Esophagus squamous epithelium (tissue), 5 donors: ENCODE results near the gene PTN. TPM values are rescaled to one million over a fixed set of nuclear protein-coding genes. Genes with fewer than 3 reads are reported as not detected.

ENCODE experiments used
- DNase-seq: peaks from one replicate; lab custom pipeline; 2025; lab: John Stamatoyannopoulos, UW
- H3K27ac ChIP-seq, 4 donors: fragments of 200-600 bp; sonication (generic); one replicate each; pipeline ENCODE4 v1.5.1; 2016 to 2019; ENCODE audit warnings: mild to moderate bottlenecking in 1 of 4
- H3K27me3 ChIP-seq, 4 donors: fragments of 200-600 bp; sonication (generic); 1 replicate in 3 of 4; 2 replicates in 1 of 4; pipeline versions ENCODE4 v1.5.1 to v1.6.0; 2017 to 2021; ENCODE audit warnings: antibody characterized with exemption in 1 of 4
- H3K36me3 ChIP-seq, 3 donors: fragments of 200-600 bp; sonication (generic); one replicate each; pipeline ENCODE4 v1.5.1; 2016 to 2019
- H3K4me1 ChIP-seq, 3 donors: fragments of 200-600 bp; sonication (generic); one replicate each; pipeline ENCODE4 v1.5.1; 2017 to 2019
- H3K4me3 ChIP-seq, 4 donors: fragments of 200-600 bp; sonication (generic); 1 replicate in 3 of 4; 2 replicates in 1 of 4; pipeline ENCODE4 v1.5.1; 2016 to 2019; ENCODE audit warnings: mild to moderate bottlenecking in 2 of 4, moderate library complexity in 1 of 4
- H3K9me3 ChIP-seq, 3 donors: fragments of 200-600 bp; sonication (generic); one replicate each; pipeline ENCODE4 v1.5.1; 2016 to 2019
- POLR2A ChIP-seq, 4 donors: fragments of 450-650 bp; IDR thresholded peaks; one replicate each; pipeline ENCODE4 v1.6.1; 2017; ENCODE audit warnings: antibody characterized with exemption in 4 of 4, mild to moderate bottlenecking in 4 of 4, moderate library complexity in 3 of 4
- WGBS, 2 donors: methylation state at CpG; one replicate each; pipeline ENCODE4 v1.1.5; 2018; 5-methylcytosine and 5-hydroxymethylcytosine counted together
- intact Hi-C: fragments of 100-400 bp; cut with DNase I; formaldehyde crosslinking; loops from one replicate; pipeline ENCODE4 v1.15.0; 2022
- total RNA-seq, 4 donors: library from RNA; depleted of rRNA; stranded (reverse); fragments of >200 nt; gene quantifications; one replicate each; pipeline ENCODE4 v1.1.0, GENCODE V29; 2016
- TF ChIP-seq, protein P1 (sequence below), 6 experiments: fragments of 450-650 bp in 4 of 6; fragments of 200-600 bp in 2 of 6; sonication (generic) in 2 of 6; IDR thresholded peaks; one replicate each; pipeline ENCODE4 v1.5.1; 2016 to 2019; ENCODE audit warnings: antibody characterized with exemption in 6 of 6, mild to moderate bottlenecking in 4 of 6, moderate library complexity in 4 of 6
- donor health status: DM: yes; HTN: yes; CAD: no.

The PTN gene
- total RNA-seq, 4 donors from 2014 or later = 22.4 to 95.9 (median 82.9) TPM

DNA sequence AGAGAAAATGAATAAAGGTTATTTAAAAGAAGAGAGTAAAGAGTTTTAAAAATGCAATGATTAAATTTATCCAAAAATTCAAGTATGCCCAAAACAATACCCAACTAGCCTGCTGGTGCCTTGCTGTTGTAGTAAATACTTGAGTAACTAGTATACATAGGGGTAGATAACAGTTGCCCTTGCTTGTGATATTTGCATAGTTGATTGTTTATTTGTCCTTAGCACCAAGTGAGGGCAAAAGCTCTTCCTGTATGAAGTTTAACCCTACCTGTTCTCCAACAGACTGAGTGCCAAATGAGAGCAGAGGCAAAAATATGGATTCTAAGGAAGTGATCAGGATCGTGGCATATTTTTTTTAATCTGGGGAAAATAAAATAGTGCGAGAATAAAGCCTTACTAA, 85.0 kb downstream of the PTN start:
- no peak for TF ChIP-seq POLR2A (IDR thresholded peaks at IDR 0.05)
- TF ChIP-seq, protein P1, sequence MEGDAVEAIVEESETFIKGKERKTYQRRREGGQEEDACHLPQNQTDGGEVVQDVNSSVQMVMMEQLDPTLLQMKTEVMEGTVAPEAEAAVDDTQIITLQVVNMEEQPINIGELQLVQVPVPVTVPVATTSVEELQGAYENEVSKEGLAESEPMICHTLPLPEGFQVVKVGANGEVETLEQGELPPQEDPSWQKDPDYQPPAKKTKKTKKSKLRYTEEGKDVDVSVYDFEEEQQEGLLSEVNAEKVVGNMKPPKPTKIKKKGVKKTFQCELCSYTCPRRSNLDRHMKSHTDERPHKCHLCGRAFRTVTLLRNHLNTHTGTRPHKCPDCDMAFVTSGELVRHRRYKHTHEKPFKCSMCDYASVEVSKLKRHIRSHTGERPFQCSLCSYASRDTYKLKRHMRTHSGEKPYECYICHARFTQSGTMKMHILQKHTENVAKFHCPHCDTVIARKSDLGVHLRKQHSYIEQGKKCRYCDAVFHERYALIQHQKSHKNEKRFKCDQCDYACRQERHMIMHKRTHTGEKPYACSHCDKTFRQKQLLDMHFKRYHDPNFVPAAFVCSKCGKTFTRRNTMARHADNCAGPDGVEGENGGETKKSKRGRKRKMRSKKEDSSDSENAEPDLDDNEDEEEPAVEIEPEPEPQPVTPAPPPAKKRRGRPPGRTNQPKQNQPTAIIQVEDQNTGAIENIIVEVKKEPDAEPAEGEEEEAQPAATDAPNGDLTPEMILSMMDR (IDR thresholded peaks at IDR 0.05) = no peak
- H3K27ac ChIP-seq = no peak overlapping the region
- no peak for DNase-seq
- no peaks in the 10 kb centered on the region for H3K27me3 ChIP-seq
- H3K9me3 ChIP-seq = no peaks in the 10 kb centered on the region
- no peak overlapping the region for H3K4me3 ChIP-seq
- H3K4me1 ChIP-seq = no peaks in the 10 kb centered on the region
- WGBS, 2 donors = 75 to 86% methylated on average over 2 of the region's 2 CpGs
- peaks cover 0 to 14% (median 0%) of the 10 kb centered on the region in 3 donors for H3K36me3 ChIP-seq
- intact Hi-C loops = no loop called here

- no peaks in the 10 kb centered on the region for H3K9me3 ChIP-seq
- TF ChIP-seq, protein P1 (IDR thresholded peaks at IDR 0.05) = no peak
- TF ChIP-seq POLR2A (IDR thresholded peaks at IDR 0.05) = no peak
- no peaks in the 10 kb centered on the region for H3K4me1 ChIP-seq
- no peak overlapping the region for H3K4me3 ChIP-seq
- H3K36me3 ChIP-seq = peaks cover 0 to 30% (median 0%) of the 10 kb centered on the region in 3 donors
- intact Hi-C loops = no loop called here
- WGBS, 2 donors = 82 to 87% methylated on average over 2 of the region's 2 CpGs
- H3K27ac ChIP-seq = no peak overlapping the region
- no peak for DNase-seq
- H3K27me3 ChIP-seq = no peaks in the 10 kb centered on the region
Observed at GRCh38 chr7:137254766-137255165, 88.8 kb downstream of the PTN start.

DNA sequence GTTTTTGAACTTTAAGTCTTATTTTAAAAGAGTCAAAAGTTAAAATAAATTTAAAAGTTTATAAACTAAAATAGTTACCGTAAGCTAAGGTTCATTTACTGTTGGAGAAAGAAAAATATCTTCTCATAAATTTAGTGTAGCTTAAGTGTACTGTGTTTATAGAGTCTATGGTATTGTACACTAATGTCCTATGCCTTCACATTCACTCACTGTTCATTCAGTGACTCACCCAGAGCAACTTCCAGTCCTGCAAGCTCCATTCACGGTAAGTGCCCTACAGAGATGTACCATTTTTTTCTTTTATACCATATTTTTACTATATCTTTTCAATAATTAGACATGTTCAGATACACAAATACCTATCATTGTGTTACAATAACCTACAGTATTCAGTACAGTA, 97.6 kb downstream of the PTN start:
- intact Hi-C loops = no loop called here

DNA sequence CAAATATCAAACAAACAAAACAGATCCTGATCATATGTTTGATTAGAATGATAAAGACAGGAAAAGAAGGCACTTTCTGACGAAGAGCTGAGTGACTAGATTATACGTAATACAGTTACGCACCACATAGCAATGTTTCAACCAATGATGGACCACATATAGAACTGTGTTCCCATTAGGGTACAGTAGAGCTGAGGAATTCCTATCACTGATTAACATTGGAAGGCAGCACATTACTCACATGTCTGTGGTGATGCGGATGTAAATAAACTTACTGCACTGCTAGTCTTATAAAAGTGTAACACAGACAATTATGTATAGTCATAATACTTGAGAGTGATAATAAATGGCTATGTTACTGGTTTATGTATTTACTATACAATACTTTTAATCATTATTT, 98.3 kb downstream of the PTN start:
- H3K9me3 ChIP-seq = no peaks in the 10 kb centered on the region
- WGBS, 2 donors = 88 to 89% methylated on average over 4 of the region's 4 CpGs
- no peak overlapping the region for H3K27ac ChIP-seq
- no peak overlapping the region for H3K4me3 ChIP-seq
- H3K4me1 ChIP-seq = no peaks in the 10 kb centered on the region
- TF ChIP-seq, protein P1 (IDR thresholded peaks at IDR 0.05) = no peak
- H3K27me3 ChIP-seq = no peaks in the 10 kb centered on the region
- intact Hi-C loops = no loop called here
- peaks cover 0 to 28% (median 0%) of the 10 kb centered on the region in 3 donors for H3K36me3 ChIP-seq
- no peak for DNase-seq

More for the DNA sequence above, 97.6 kb downstream of the PTN start:
- Histone ChIP-seq H3K4me1 (no peaks in the 10 kb centered on the region), H3K9me3 (no peaks in the 10 kb centered on the region), H3K27me3 (no peaks in the 10 kb centered on the region), H3K36me3 (peaks cover 0 to 35% (median 0%) of the 10 kb centered on the region in 3 donors), H3K4me3 (no peak overlapping the region), H3K27ac (no peak overlapping the region)
- WGBS, 2 donors = 80 to 84% methylated on average over 2 of the region's 2 CpGs
- TF ChIP-seq, protein P1 (IDR thresholded peaks at IDR 0.05) = no peak
- no peak for TF ChIP-seq POLR2A (IDR thresholded peaks at IDR 0.05)
- DNase-seq = no peak

GRCh38 chr7:137243741-137244140, 99.8 kb downstream of the PTN start:
- no peak overlapping the region for H3K4me3 ChIP-seq
- H3K27me3 ChIP-seq = no peaks in the 10 kb centered on the region
- H3K36me3 ChIP-seq = peaks cover 0 to 18% (median 0%) of the 10 kb centered on the region in 3 donors
- no peak for TF ChIP-seq POLR2A (IDR thresholded peaks at IDR 0.05)
- TF ChIP-seq, protein P1 (IDR thresholded peaks at IDR 0.05) = no peak
- intact Hi-C loops = no loop called here
- no peak overlapping the region for H3K27ac ChIP-seq
- no peak for DNase-seq
- H3K4me1 ChIP-seq = no peaks in the 10 kb centered on the region
- H3K9me3 ChIP-seq = no peaks in the 10 kb centered on the region
- WGBS, 2 donors = 83 to 92% methylated on average over 8 of the region's 8 CpGs
